Urothelium cell line (cell line): Measurements from ENCODE around the gene TTC3.
"Not testable (repeated sequence)": the region's sequence is repeated elsewhere in the genome, so short reads cannot be mapped to it uniquely, and the experiment has no call there.

ENCODE experiments used
- DNase-seq: peaks from one replicate; pipeline ENCODE4 v3.0.0; 2011; ENCODE audit warnings: low spot score, mixed read lengths
- FAIRE-seq: peaks from 2 replicates; lab custom pipeline; 2011; peaks lifted over from hg19 to GRCh38; lab: Jason Lieb, UNC

Gene TTC3, protein sequence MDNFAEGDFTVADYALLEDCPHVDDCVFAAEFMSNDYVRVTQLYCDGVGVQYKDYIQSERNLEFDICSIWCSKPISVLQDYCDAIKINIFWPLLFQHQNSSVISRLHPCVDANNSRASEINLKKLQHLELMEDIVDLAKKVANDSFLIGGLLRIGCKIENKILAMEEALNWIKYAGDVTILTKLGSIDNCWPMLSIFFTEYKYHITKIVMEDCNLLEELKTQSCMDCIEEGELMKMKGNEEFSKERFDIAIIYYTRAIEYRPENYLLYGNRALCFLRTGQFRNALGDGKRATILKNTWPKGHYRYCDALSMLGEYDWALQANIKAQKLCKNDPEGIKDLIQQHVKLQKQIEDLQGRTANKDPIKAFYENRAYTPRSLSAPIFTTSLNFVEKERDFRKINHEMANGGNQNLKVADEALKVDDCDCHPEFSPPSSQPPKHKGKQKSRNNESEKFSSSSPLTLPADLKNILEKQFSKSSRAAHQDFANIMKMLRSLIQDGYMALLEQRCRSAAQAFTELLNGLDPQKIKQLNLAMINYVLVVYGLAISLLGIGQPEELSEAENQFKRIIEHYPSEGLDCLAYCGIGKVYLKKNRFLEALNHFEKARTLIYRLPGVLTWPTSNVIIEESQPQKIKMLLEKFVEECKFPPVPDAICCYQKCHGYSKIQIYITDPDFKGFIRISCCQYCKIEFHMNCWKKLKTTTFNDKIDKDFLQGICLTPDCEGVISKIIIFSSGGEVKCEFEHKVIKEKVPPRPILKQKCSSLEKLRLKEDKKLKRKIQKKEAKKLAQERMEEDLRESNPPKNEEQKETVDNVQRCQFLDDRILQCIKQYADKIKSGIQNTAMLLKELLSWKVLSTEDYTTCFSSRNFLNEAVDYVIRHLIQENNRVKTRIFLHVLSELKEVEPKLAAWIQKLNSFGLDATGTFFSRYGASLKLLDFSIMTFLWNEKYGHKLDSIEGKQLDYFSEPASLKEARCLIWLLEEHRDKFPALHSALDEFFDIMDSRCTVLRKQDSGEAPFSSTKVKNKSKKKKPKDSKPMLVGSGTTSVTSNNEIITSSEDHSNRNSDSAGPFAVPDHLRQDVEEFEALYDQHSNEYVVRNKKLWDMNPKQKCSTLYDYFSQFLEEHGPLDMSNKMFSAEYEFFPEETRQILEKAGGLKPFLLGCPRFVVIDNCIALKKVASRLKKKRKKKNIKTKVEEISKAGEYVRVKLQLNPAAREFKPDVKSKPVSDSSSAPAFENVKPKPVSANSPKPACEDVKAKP (N-terminal part only)

DNA sequence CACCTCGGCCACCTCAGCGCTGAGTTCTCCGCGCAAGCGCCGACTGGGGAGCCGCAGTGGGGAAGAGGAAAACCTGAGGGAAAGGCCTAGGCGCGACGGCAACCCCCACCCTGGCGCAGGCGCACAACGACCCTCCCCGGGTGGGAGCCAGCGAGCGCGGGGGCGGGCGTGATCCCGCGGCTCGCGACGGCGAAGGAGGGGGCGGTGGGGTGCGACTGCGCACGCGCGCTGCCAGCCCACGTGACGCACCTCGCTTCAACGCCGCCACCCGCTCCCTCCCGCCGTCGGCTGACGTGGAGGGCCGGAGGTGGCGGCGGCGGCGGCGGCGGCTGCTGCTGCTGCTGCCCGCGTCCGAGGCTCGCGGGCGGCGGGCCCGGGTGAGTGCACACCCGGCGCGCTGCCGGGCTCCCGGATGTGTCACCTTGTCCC is at the start of gene TTC3, which contains the start of gene PIGP:
TSS of gene TTC3 (plus strand) at position 267 of the 429 bp plus-strand sequence. CDS start 14,004 bp downstream, outside the sequence.
TSS of gene PIGP (minus strand) at position 84 of the 429 bp plus-strand sequence. CDS start 556 bp downstream, outside the sequence.
- peak; percentile 89 for DNase-seq
- FAIRE-seq, result no peak

DNA sequence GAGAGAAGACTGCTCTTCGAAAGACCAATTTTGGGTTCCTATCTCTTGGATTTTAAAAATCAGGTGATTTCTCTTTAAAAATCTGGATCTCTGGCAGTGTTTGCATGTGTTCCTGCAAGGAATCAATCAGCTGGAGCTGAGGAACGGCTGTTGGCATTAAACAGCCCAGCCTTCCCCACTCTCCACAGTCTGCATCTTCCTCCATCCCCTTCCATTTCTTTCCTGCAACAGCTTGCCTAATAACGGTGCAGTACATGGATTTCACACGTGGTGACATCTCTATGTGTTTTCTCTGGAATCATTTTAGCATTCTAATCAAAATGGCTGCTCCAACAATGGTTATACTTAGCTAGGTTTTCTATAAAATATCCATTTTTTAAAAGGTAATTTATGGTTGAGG is 46.6 kb upstream of the TTC3 start:
- DNase-seq (no peak), FAIRE-seq (no peak)

DNA sequence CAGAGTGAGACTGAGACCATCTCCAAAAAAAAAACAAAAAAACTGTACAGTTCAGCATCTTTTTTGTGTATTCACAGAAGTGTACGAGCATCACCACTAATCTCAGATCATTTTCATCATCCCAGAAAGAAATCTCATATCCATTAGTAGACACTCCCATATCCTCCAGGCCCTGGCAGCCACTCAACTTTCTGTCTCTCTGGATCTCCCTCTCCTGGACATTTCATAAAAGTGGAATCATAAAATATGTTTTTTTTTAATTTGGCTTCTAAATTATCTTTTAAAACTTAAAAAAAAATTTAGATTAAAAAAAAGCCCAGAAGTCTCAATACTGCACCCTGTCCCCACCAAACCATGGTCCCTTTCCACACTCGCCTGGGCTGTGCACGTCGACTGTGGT is 44.5 kb upstream of the TTC3 start:
- DNase-seq, result no peak
- FAIRE-seq, result no peak

DNA sequence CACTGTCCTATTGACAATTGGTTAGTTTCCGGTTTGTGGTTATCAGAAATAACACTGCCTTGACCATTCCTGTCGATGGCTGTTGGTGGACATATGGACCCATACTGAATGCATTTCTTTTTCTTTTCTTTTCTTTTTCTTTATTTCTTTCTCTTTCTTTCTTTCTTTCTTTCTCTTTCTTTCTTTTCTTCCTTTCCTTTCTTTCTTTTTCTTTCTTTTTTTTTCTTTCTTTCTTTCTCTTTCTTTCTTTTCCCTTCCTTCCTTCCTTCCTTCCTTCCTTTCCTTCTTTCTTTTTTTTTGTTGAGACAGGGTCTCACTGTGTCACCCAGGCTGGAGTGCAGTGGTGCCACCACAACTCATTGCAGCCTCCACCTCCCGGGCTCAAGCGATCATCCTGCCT is 42.2 kb upstream of the TTC3 start:
- FAIRE-seq (no peak), DNase-seq (no peak)

DNA sequence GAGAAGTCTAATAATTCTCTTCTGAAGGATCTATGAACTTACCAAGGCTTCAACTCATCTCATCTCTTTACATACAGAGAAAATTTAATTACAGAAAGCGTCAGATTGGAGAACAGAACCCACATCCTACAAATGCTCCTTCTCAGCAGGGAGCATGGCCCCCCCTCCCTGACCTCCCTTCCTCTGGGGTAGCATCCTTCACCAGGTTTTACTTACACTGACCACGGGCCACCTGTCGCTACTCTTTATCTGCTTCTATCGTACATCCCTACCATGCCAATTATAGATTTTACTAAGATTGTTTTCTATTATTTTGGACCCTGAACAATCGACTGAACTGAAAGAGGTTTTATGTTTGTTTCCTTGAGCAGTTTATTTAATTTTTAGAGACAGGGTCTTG is 40.8 kb upstream of the TTC3 start:
- DNase-seq (no peak), FAIRE-seq (no peak)

DNA sequence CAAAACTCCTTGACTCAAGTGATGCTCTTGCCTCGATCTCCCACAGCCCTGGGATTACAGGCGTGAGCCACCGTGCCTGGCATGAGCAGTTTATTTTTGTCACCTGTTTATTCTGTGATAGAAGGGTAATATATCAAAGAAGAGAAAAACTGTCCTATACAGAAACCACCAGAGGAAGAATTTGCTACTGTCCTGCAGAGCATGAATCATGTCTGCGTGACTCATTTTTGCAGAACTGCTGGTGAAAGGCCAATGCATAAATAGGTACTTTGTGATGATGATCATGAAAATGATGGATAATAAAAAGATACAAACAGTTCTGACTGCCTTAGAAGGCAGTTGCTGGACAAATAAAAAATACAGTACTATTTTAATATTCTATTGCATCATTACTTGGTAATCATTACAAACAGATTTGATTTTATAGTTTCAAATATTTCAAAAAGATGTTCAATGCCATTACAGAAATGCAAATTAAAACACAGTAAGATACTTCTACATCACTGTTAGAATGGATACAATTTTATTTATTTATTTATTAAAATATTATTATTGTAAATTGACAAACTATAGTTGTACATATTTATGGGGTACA is 40.1 kb upstream of the TTC3 start:
- peak; percentile 24 for DNase-seq
- no peak for FAIRE-seq

DNA sequence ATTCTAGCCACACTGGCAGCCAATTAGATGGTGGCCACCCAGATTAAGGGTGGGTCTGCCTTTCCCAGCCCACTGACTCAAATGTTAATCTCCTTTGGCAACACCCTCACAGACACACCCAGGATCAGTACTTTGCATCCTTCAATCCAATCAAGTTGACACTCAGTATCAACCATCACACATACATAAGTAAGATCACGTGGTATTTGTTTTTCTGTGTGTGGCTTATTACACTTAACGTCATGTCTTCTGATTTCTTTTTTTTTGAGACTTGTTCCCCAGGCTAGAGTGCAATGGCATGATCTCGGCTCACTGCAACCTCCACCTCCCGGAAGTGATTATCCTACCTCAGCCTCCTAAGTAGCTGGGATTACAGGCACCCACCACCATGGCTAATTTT is 38.7 kb upstream of the TTC3 start:
- not testable (repeated sequence) for DNase-seq, FAIRE-seq

DNA sequence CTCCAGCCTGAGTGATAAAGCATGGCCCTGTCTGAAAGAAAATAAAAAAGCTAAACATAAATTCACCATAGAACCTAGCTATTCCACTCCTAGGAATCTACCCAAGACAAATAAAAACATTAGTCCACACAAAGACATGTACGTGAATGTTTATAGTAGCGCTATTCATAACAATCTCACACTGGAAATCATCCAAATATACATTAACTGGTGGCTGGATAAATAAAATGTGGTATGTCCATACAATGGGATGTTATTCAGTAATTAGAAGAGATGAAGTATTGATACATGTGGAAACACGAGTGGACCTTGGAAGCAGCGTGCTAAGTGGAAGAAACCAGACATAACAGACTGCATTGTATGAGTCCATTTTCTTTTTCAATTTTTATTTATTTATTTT is 36.9 kb upstream of the TTC3 start:
- DNase-seq (no peak), FAIRE-seq (no peak)

DNA sequence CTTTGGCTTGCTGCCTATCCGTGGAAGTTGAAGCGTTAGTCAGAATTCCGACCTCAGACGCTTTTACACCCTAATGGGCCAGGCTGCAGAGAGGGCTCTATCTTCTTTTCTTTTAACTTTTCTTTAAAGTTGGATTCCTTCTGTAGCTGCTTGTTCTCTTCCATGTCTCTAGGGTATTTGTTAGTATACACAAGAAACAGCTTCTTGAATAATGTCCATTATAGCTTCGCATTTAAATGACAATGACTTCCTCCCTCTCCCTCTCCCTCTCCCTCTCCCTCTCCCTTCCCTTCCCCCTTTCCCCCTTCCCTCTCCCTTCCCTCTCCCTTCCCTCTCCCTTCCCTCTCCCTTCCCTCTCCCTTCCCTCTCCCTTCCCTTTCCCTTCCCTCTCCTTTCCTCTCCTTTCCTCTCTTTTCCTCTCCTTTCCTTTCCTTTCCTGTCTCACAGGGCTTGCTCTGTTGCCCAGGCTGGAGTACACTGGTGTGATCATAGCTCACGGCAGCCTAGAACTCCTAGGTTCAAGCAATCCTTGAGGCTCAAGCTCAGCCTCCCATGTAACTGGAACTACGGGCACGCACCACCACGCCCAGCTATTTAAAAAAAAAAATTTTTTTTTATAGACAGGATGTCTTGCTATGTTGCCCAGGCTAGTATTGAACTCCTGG is 33.5 kb upstream of the TTC3 start:
- no peak for FAIRE-seq
- no peak for DNase-seq

DNA sequence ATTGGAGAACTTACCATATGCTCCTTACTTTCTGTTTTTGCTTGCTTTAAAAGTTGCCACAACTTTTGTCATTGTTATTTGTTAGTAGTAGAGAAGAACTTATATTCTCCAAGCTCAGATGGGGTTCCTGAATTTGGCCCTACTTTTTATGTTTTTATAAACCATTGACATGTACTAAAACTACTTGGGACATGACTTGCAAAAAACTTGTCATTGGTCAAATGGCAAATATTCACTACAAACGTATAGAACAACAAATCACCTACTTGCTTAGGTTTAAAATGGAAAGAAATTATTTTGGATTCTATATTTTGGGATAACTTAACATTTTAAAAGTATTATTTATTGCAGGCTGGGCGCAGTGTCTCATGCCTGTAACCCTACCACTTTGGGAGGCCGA is 32.8 kb upstream of the TTC3 start:
- DNase-seq, result no peak
- FAIRE-seq, result no peak

DNA sequence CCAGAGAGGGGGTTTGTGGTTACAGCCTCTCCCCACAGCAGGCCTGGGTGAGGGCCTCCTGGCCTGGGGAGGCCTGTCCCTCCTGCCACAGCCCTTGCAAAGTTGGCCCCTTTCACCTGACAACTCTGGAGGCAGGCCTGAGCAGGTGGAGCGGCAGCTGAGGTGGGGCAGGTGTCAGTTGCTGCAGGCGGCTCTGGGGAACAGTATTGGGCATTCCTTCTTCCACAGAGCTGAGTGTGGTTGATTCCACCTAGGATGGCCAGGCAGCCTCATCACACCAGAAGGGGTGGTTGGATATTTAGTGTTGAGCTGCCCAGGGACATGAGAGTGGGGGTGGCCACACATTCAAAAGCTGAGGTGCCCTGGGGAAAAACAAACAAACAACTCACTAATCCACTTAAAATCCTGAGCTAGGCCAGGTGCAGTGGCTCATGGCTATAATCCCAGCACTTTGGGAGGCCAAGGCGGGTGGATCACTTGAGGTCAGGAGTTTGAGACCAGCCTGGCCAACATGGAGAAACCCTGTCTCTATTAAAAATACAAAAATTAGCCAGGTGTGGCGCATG is 31.3 kb upstream of the TTC3 start:
- FAIRE-seq, result no peak
- DNase-seq, result no peak

DNA sequence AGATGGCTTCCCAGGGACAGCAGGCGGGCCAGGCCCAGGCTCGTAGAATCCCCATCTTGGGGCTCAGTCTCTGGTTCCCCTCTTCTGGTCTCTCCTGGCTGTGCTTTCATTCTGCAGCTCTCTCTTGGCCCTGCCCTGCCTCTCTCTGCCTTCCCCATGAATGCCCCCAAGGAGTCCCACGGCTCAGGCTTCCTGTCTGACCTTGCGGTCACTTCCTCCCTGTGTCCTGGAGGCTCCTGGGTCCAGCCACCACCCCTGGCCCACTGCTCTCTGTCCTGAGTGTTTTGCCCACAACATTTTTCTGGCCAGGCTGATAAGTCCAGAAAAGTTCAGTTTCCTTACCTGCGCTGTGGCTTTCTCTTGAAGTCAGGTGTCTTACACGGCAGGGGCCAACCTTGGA is 29.2 kb upstream of the TTC3 start:
- DNase-seq (no peak), FAIRE-seq (no peak)

DNA sequence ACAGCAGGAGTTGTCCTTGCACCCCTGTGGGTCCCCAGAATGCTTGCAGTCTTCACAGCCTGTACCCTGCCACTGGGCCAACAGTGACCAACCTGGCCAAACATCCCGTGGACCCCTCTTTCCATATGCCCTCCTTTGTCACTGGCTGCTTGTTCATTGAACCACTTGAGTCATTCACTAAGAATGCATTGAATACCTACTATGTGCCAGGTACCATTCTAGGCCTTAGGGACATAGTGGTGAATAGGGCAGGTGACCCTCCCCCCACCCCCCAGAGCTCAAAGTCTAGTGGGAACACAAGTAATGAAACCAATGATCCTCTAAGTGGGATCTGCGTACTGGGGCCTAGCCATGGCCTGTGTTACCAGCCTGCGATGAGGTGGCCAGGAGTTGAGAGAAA is 28.4 kb upstream of the TTC3 start:
- no peak for FAIRE-seq
- no peak for DNase-seq

DNA sequence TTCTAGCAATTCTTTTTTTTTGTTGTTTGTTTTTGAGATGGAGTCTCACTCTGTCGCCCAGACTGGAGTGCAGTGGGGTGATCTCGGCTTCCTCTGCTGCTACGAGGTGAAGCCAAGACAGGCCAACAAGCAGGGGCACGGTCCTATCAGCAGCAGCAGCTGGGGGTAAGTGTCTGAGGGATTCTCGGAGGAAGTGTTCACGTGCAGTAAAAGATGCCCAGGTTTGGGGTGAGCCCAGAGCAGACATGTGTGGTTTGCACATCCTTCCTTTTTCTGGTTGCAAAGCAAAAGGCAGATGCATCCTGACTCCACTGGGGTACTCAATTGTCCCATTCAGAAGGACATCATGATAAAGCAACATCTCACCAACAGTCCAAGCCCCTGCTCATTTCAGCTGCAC is 27.9 kb upstream of the TTC3 start:
- DNase-seq, result no peak
- FAIRE-seq, result no peak

DNA sequence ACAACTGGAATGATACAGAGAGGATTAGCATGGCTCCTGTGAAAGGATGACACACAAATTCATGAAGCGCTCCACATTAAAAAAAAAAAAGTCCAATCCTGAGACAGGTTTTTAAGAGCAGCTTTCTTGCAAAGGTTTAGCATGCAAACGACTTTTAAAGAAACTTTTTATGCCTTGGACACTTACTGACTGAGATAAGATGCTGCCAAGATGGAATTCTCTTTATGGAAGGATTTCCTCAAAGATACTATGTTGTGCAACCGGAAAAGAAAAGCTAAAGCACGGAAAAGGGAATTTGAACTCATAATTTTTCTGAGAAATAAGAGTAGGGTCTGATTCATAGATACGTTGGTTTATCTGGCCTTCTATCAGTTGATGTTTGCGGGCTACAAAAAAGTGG is 27.5 kb upstream of the TTC3 start:
- no peak for DNase-seq
- FAIRE-seq, result no peak

DNA sequence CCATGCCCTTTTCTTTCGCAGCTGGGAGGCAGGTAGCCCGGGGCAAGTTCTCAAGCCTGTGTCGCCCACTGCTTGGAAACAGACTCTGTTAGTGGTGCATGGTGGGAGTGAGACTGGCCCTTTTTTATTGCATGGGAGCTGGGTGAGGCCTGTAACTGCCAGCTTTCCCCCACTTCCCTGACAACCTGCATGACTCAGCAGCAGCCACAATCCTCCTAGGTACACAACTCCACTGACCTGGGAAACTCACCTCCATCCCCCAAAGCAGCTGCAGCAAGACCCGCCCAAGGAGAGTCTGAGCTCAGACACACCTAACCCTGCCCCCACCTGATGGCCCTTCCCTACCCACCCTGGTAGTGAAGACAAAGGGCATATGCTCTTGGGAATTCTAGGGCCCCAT is 26.0 kb upstream of the TTC3 start:
- FAIRE-seq (no peak), DNase-seq (no peak)

DNA sequence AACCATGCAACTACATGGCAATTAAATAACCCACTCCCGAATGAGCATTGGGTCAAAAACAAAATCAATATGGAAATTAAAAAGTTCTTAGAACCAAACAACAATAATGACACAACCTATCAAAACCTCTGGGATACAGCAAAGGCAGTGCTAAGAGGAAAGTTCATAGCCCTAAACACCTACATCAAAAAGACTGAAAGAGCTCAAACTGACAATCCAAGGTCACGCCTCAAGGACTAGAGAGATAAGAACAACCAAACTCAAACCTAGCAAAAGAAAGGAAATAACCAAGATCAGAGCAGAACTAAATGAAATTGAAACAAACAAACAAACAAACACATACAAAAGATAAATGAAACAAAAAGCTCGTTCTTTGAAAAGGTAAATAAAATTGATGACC is 23.3 kb upstream of the TTC3 start:
- DNase-seq, FAIRE-seq: not testable (repeated sequence)

DNA sequence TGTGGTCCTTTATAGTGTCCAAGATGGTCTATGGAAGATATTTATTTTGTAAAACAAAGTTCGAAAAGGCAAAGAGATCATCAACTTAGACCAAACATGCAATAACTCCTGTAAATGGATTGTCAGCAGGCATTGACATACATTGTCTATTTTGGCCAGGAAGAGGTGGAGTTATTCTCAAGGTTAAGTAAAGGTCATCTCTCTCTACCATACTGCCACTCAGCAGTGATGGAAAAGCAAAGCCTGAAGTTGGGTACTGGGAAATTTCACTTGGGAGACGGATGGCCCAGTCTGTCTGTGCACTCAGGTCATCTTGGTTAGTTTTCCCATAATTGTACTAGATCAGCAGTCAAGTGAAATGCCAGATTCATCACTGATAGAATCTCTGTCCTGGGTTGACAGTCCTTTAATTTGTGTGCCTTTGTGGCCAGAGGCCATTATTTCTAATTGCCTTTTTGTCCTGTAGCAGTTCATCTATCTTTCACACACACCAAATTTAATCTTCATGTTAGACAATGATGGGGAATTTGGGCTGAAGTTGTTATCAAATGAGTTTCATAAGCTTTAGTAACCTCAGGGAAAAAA is 17.7 kb upstream of the TTC3 start:
- DNase-seq (no peak), FAIRE-seq (no peak)

DNA sequence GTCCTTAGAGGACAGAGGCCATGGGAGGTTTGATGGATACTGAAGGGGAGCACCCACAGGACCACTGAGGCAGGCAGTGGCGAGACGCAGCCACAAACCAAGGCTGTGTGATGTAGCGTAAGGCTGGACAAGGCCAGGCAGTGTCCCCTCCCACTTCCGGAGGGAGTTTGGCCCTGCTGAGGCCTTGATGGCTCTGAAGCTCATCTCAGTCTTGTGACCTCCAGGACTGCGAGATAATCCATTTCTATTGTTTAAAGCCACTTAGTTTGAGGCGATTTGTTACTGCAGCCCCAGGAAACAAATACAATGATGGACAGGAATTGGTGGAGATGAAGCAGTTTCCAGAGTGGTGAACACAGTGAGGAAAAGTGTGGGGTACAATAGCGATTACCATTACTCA is 15.4 kb upstream of the TTC3 start:
- no peak for FAIRE-seq
- DNase-seq, result no peak
